AG09319 (cell line): Measurements from ENCODE around the gene LEP.

ENCODE experiments used
- DNase-seq: peaks from one replicate; pipeline ENCODE4 v3.0.0-alpha.2; 2010; ENCODE audit warnings: low read depth; ENCODE audit errors: extremely low read depth
- CTCF ChIP-seq: IDR thresholded peaks from 2 replicates; pipeline ENCODE4 v1.5.1; 2011; ENCODE audit warnings: low read depth, mild to moderate bottlenecking, inconsistent platforms, low read length, moderate library complexity

LEP gene

GRCh38 chr7:128262273-128263028 lies 21.4 kb downstream of the LEP start:
- TF ChIP-seq CTCF: no peak
- DNase-seq: no peak

- TF ChIP-seq CTCF: no peak
- DNase-seq: no peak
Measured at GRCh38 chr7:128263420-128263819, 22.3 kb downstream of the LEP start.

- no peak for DNase-seq
- TF ChIP-seq CTCF: no peak
Measured at GRCh38 chr7:128264477-128264876, 23.4 kb downstream of the LEP start.

GRCh38 chr7:128265156-128265905 lies 24.3 kb downstream of the LEP start:
- DNase-seq: no peak
- no peak for TF ChIP-seq CTCF

- DNase-seq: no peak
- no peak for TF ChIP-seq CTCF
Measured at GRCh38 chr7:128265906-128266300, 24.8 kb downstream of the LEP start.

GRCh38 chr7:128266529-128266882 lies 25.4 kb downstream of the LEP start:
- DNase-seq: no peak
- no peak for TF ChIP-seq CTCF

GRCh38 chr7:128266883-128267594 lies 26.0 kb downstream of the LEP start:
- peak; percentile 14 for TF ChIP-seq CTCF
- DNase-seq: peak; percentile 28
